ENCODE results near the gene SEZ6L2.
A peak's percentile ranks its signal among the peaks of the same experiment; 100 is the strongest.
"Not testable (repeated sequence)": the region's sequence is repeated elsewhere in the genome, so short reads cannot be mapped to it uniquely, and the experiment has no call there.

SEZ6L2 gene

GRCh38 chr16:29858149-29858849 lies 41.1 kb downstream of the SEZ6L2 start:
- FAIRE-seq (no peak), DNase-seq (ENCODE audit: insufficient read length, low spot score) (no peak)

GRCh38 chr16:29857133-29857760 lies 42.1 kb downstream of the SEZ6L2 start:
- FAIRE-seq (no peak), DNase-seq (ENCODE audit: insufficient read length, low spot score) (no peak)

- FAIRE-seq = no peak
Measured at GRCh38 chr16:29854520-29855100, 44.7 kb downstream of the SEZ6L2 start.

GRCh38 chr16:29852654-29853053 lies 46.7 kb downstream of the SEZ6L2 start:
- FAIRE-seq = no peak

More at GRCh38 chr16:29854520-29855100, 44.7 kb downstream of the SEZ6L2 start:
- no peak for DNase-seq (ENCODE audit: insufficient read length, low spot score)

GRCh38 chr16:29850998-29851397 lies 48.4 kb downstream of the SEZ6L2 start:
- FAIRE-seq (no peak), DNase-seq (ENCODE audit: insufficient read length, low spot score) (no peak)

More at GRCh38 chr16:29852654-29853053, 46.7 kb downstream of the SEZ6L2 start:
- no peak for DNase-seq (ENCODE audit: insufficient read length, low spot score)

- FAIRE-seq (no peak), DNase-seq (ENCODE audit: insufficient read length, low spot score) (no peak)
Measured at GRCh38 chr16:29849505-29849904, 49.8 kb downstream of the SEZ6L2 start.

GRCh38 chr16:29848420-29849297 lies 50.7 kb downstream of the SEZ6L2 start:
- peak; percentile 72 for DNase-seq (ENCODE audit: insufficient read length, low spot score)
- peak; percentile 68 for FAIRE-seq

- DNase-seq (ENCODE audit: insufficient read length, low spot score) (no peak), FAIRE-seq (no peak)
Measured at GRCh38 chr16:29845656-29846055, 53.7 kb downstream of the SEZ6L2 start.

- DNase-seq (ENCODE audit: insufficient read length, low spot score) (no peak), FAIRE-seq (no peak)
Measured at GRCh38 chr16:29844575-29845331, 54.6 kb downstream of the SEZ6L2 start.

- DNase-seq (ENCODE audit: insufficient read length, low spot score) = no peak
- no peak for FAIRE-seq
Measured at GRCh38 chr16:29843931-29844330, 55.4 kb downstream of the SEZ6L2 start.

- FAIRE-seq (no peak), DNase-seq (ENCODE audit: insufficient read length, low spot score) (no peak)
Measured at GRCh38 chr16:29842732-29843346, 56.5 kb downstream of the SEZ6L2 start.

GRCh38 chr16:29841631-29842030 lies 57.7 kb downstream of the SEZ6L2 start:
- FAIRE-seq (no peak), DNase-seq (ENCODE audit: insufficient read length, low spot score) (no peak)

GRCh38 chr16:29840240-29840639 lies 59.1 kb downstream of the SEZ6L2 start:
- no peak for FAIRE-seq

GRCh38 chr16:29839822-29840221 lies 59.5 kb downstream of the SEZ6L2 start:
- DNase-seq (ENCODE audit: insufficient read length, low spot score) = no peak

More at GRCh38 chr16:29840240-29840639, 59.1 kb downstream of the SEZ6L2 start:
- no peak for DNase-seq (ENCODE audit: insufficient read length, low spot score)

GRCh38 chr16:29837841-29838240 lies 61.5 kb downstream of the SEZ6L2 start:
- FAIRE-seq = no peak
- DNase-seq (ENCODE audit: insufficient read length, low spot score) = no peak

More at GRCh38 chr16:29839822-29840221, 59.5 kb downstream of the SEZ6L2 start:
- FAIRE-seq = no peak

- DNase-seq (ENCODE audit: insufficient read length, low spot score) = no peak
- no peak for FAIRE-seq
Measured at GRCh38 chr16:29836623-29837022, 62.7 kb downstream of the SEZ6L2 start.

- FAIRE-seq (no peak), DNase-seq (ENCODE audit: insufficient read length, low spot score) (no peak)
Measured at GRCh38 chr16:29835926-29836325, 63.4 kb downstream of the SEZ6L2 start.

GRCh38 chr16:29834079-29834478 lies 65.3 kb downstream of the SEZ6L2 start:
- FAIRE-seq (no peak), DNase-seq (ENCODE audit: insufficient read length, low spot score) (no peak)

- not testable (repeated sequence) for FAIRE-seq; DNase-seq (ENCODE audit: insufficient read length, low spot score)
Measured at GRCh38 chr16:29833219-29833618, 66.1 kb downstream of the SEZ6L2 start.

- DNase-seq (ENCODE audit: insufficient read length, low spot score) = no peak
- FAIRE-seq = no peak
Measured at GRCh38 chr16:29831490-29831889, 67.9 kb downstream of the SEZ6L2 start.

Measured in HTR-8/SVneo (cell line).